Large intestine (tissue), 3 donors: Measurements from ENCODE around the gene KCNK2. TPM values are rescaled to one million over a fixed set of nuclear protein-coding genes. Genes with fewer than 3 reads are reported as not detected.
A peak's percentile ranks its signal among the peaks of the same experiment; 100 is the strongest.

Experiments used
- DNase-seq, 2 donors: peaks; one replicate each; pipeline versions ENCODE4 v3.0.0 to v3.0.0-alpha.2; 2013
- H3K27ac ChIP-seq: one replicate; pipeline ENCODE4 v1.5.1; 2013; ENCODE audit warnings: low read length
- H3K27me3 ChIP-seq: 2 replicates; pipeline ENCODE4 v1.6.1; 2013; ENCODE audit warnings: low read length; ENCODE audit not compliant: control insufficient read depth, insufficient read depth
- H3K36me3 ChIP-seq: 2 replicates; pipeline ENCODE4 v1.6.1; 2013; ENCODE audit warnings: low read length; ENCODE audit not compliant: control insufficient read depth, insufficient read depth
- H3K4me1 ChIP-seq: one replicate; pipeline ENCODE4 v1.6.1; 2013; ENCODE audit warnings: low read length; ENCODE audit not compliant: control insufficient read depth, insufficient read depth
- H3K4me3 ChIP-seq: one replicate; pipeline ENCODE4 v1.5.1; 2013; ENCODE audit warnings: low read length
- H3K9me3 ChIP-seq: one replicate; pipeline ENCODE4 v1.6.1; 2013; ENCODE audit warnings: mild to moderate bottlenecking, low read depth, low read length, moderate library complexity; ENCODE audit not compliant: control insufficient read depth
- WGBS: methylation state at CpG from one replicate; pipeline ENCODE4 v1.1.5; 2013; ENCODE audit warnings: low lambda C conversion rate; ENCODE audit not compliant: insufficient coverage; 5-methylcytosine and 5-hydroxymethylcytosine counted together
- polyA plus RNA-seq: library from polyadenylated mRNA; unstranded; fragments of 120-200 nt; gene quantifications from one replicate; pipeline ENCODE4 v1.2.1, GENCODE V29; 2013

Gene KCNK2
- polyA plus RNA-seq, 1 donor = 6.6 TPM

- Histone ChIP-seq H3K27ac (no peak overlapping the region), H3K27me3 (no peaks in the 10 kb centered on the region), H3K4me3 (no peak overlapping the region), H3K36me3 (no peaks in the 10 kb centered on the region), H3K4me1 (no peaks in the 10 kb centered on the region), H3K9me3 (no peaks in the 10 kb centered on the region)
- DNase-seq = no peak
- WGBS = no CpG with 5 or more reads among the region's 1 CpG
These were observed 194.0 kb downstream of the KCNK2 start for GRCh38 chr1:215276582-215276981.

- Histone ChIP-seq H3K36me3 (no peaks in the 10 kb centered on the region), H3K4me1 (no peaks in the 10 kb centered on the region), H3K9me3 (no peaks in the 10 kb centered on the region), H3K4me3 (no peak overlapping the region), H3K27me3 (no peaks in the 10 kb centered on the region), H3K27ac (no peak overlapping the region)
- WGBS = 56% methylated on average over 1 of the region's 2 CpGs
- peak in 1 of 2 donors; percentile 4 for DNase-seq
These were observed 195.0 kb downstream of the KCNK2 start for GRCh38 chr1:215277532-215277931.

GRCh38 chr1:215279682-215280081 is 197.1 kb downstream of the KCNK2 start:
- Histone ChIP-seq H3K27ac (no peak overlapping the region), H3K27me3 (no peaks in the 10 kb centered on the region), H3K4me3 (no peak overlapping the region), H3K36me3 (no peaks in the 10 kb centered on the region), H3K9me3 (no peaks in the 10 kb centered on the region), H3K4me1 (no peaks in the 10 kb centered on the region)
- no CpG with 5 or more reads among the region's 3 CpGs for WGBS
- no peak for DNase-seq

- Histone ChIP-seq H3K4me3 (no peak overlapping the region), H3K9me3 (no peaks in the 10 kb centered on the region), H3K36me3 (no peaks in the 10 kb centered on the region), H3K27me3 (no peaks in the 10 kb centered on the region), H3K4me1 (no peaks in the 10 kb centered on the region), H3K27ac (no peak overlapping the region)
- WGBS = 100% methylated on average over 3 of the region's 3 CpGs
- DNase-seq = no peak
These were observed 200.0 kb downstream of the KCNK2 start for GRCh38 chr1:215282557-215282956.

GRCh38 chr1:215285013-215285800 is 202.7 kb downstream of the KCNK2 start:
- Histone ChIP-seq H3K27me3 (no peaks in the 10 kb centered on the region), H3K4me3 (no peak overlapping the region), H3K4me1 (no peaks in the 10 kb centered on the region), H3K9me3 (no peaks in the 10 kb centered on the region), H3K27ac (no peak overlapping the region), H3K36me3 (no peaks in the 10 kb centered on the region)
- no peak for DNase-seq
- no CpG with 5 or more reads among the region's 3 CpGs for WGBS
